CD4-positive, alpha-beta T cell treated with Interleukin-2 at 100 ng/mL for 4 hours (primary cell): Measurements from ENCODE around the gene EMC7.

Experiments used
- DNase-seq: peaks from one replicate; pipeline ENCODE4 v3.0.0-alpha.2; 2020; ENCODE audit warnings: low spot score

EMC7 gene

GRCh38 chr15:34038023-34038870 lies 63.4 kb downstream of the EMC7 start:
- peak; percentile 69 for DNase-seq
